ENCODE measurements around the gene THOP1.

Gene THOP1

GRCh38 chr19:2743099-2743498 is 42.2 kb upstream of the THOP1 start:
- Histone ChIP-seq H3K4me1 (ENCODE audit: insufficient read depth, poor library complexity, severe bottlenecking) (no peaks in the 10 kb centered on the region), H3K9me3 (ENCODE audit: severe bottlenecking) (no peaks in the 10 kb centered on the region), H3K27me3 (ENCODE audit: insufficient read depth, poor library complexity, severe bottlenecking) (no peaks in the 10 kb centered on the region), H3K36me3 (ENCODE audit: low read depth) (no peaks in the 10 kb centered on the region), H3K27ac (ENCODE audit: poor library complexity, severe bottlenecking) (no peak overlapping the region), H3K4me3 (ENCODE audit: severe bottlenecking) (no peak overlapping the region)
- DNase-seq (ENCODE audit: low spot score) (no peak), ATAC-seq (ENCODE audit: low read depth) (no peak)
- no peak for TF ChIP-seq CTCF (IDR thresholded peaks at IDR 0.05; ENCODE audit: poor library complexity, severe bottlenecking)

- TF ChIP-seq CTCF (IDR thresholded peaks at IDR 0.05; ENCODE audit: poor library complexity, severe bottlenecking) = no peak
- no peaks in the 10 kb centered on the region for H3K9me3 ChIP-seq (ENCODE audit: severe bottlenecking)
- H3K27me3 ChIP-seq (ENCODE audit: insufficient read depth, poor library complexity, severe bottlenecking) = no peaks in the 10 kb centered on the region
- no peaks in the 10 kb centered on the region for H3K4me1 ChIP-seq (ENCODE audit: insufficient read depth, poor library complexity, severe bottlenecking)
- H3K4me3 ChIP-seq (ENCODE audit: severe bottlenecking) = no peak overlapping the region
- no peak overlapping the region for H3K27ac ChIP-seq (ENCODE audit: poor library complexity, severe bottlenecking)
- ATAC-seq (ENCODE audit: low read depth) = no peak
- H3K36me3 ChIP-seq (ENCODE audit: low read depth) = no peaks in the 10 kb centered on the region
- no peak for DNase-seq (ENCODE audit: low spot score)
Measured at GRCh38 chr19:2744113-2744512, 41.2 kb upstream of the THOP1 start.

GRCh38 chr19:2747349-2747748 is 38.0 kb upstream of the THOP1 start:
- H3K9me3 ChIP-seq (ENCODE audit: severe bottlenecking) = no peaks in the 10 kb centered on the region
- no peak for ATAC-seq (ENCODE audit: low read depth)

GRCh38 chr19:2750808-2751437 is 34.4 kb upstream of the THOP1 start:
- no peak overlapping the region for H3K4me3 ChIP-seq (ENCODE audit: severe bottlenecking)
- ATAC-seq (ENCODE audit: low read depth) (no peak), DNase-seq (ENCODE audit: low spot score) (no peak)
- H3K9me3 ChIP-seq (ENCODE audit: severe bottlenecking) = no peaks in the 10 kb centered on the region
- no peak overlapping the region for H3K27ac ChIP-seq (ENCODE audit: poor library complexity, severe bottlenecking)
- H3K27me3 ChIP-seq (ENCODE audit: insufficient read depth, poor library complexity, severe bottlenecking) = no peaks in the 10 kb centered on the region
- no peaks in the 10 kb centered on the region for H3K4me1 ChIP-seq (ENCODE audit: insufficient read depth, poor library complexity, severe bottlenecking)
- no peak for TF ChIP-seq CTCF (IDR thresholded peaks at IDR 0.05; ENCODE audit: poor library complexity, severe bottlenecking)
- H3K36me3 ChIP-seq (ENCODE audit: low read depth) = no peaks in the 10 kb centered on the region; the same call in 1 of the 2 replicates

More at GRCh38 chr19:2747349-2747748, 38.0 kb upstream of the THOP1 start:
- H3K27me3 ChIP-seq (ENCODE audit: insufficient read depth, poor library complexity, severe bottlenecking) = no peaks in the 10 kb centered on the region
- DNase-seq (ENCODE audit: low spot score) = no peak
- H3K36me3 ChIP-seq (ENCODE audit: low read depth) = no peaks in the 10 kb centered on the region
- no peak for TF ChIP-seq CTCF (IDR thresholded peaks at IDR 0.05; ENCODE audit: poor library complexity, severe bottlenecking)
- H3K4me1 ChIP-seq (ENCODE audit: insufficient read depth, poor library complexity, severe bottlenecking) = no peaks in the 10 kb centered on the region
- no peak overlapping the region for H3K27ac ChIP-seq (ENCODE audit: poor library complexity, severe bottlenecking)
- no peak overlapping the region for H3K4me3 ChIP-seq (ENCODE audit: severe bottlenecking)

GRCh38 chr19:2751438-2751830 is 33.9 kb upstream of the THOP1 start:
- ATAC-seq (ENCODE audit: low read depth) (no peak), DNase-seq (ENCODE audit: low spot score) (no peak)
- no peaks in the 10 kb centered on the region for H3K27me3 ChIP-seq (ENCODE audit: insufficient read depth, poor library complexity, severe bottlenecking)
- no peaks in the 10 kb centered on the region; the same call in 1 of the 2 replicates for H3K36me3 ChIP-seq (ENCODE audit: low read depth)
- H3K9me3 ChIP-seq (ENCODE audit: severe bottlenecking) = no peaks in the 10 kb centered on the region
- H3K27ac ChIP-seq (ENCODE audit: poor library complexity, severe bottlenecking) = no peak overlapping the region
- no peak overlapping the region for H3K4me3 ChIP-seq (ENCODE audit: severe bottlenecking)
- no peak for TF ChIP-seq CTCF (IDR thresholded peaks at IDR 0.05; ENCODE audit: poor library complexity, severe bottlenecking)
- H3K4me1 ChIP-seq (ENCODE audit: insufficient read depth, poor library complexity, severe bottlenecking) = no peaks in the 10 kb centered on the region
